ENCODE data around the gene ACAP3. TPM values are rescaled to one million over a fixed set of nuclear protein-coding genes. Genes with fewer than 3 reads are reported as not detected.

ACAP3 gene
- total RNA-seq, 1 donor from 2014 or later, result 93.9 TPM

GRCh38 chr1:1342061-1342562, 34.4 kb upstream of the ACAP3 start:
- H3K9me3 Mint-ChIP-seq, result no peaks in the 10 kb centered on the region
- H3K36me3 Mint-ChIP-seq, result peaks cover 10% of the 10 kb centered on the region
- DNase-seq (ENCODE audit: extremely low spot score, unreplicated experiment), result no peak
- peaks cover 6% of the 10 kb centered on the region for H3K4me1 Mint-ChIP-seq (ENCODE audit: unreplicated experiment)
- no peaks in the 10 kb centered on the region for H3K27me3 Mint-ChIP-seq
- TF ChIP-seq CTCF (conservative IDR thresholded peaks at IDR 0.05), result no peak
- no peak overlapping the region for H3K27ac Mint-ChIP-seq
- no peak overlapping the region for H3K4me3 Mint-ChIP-seq

GRCh38 chr1:1341549-1342021, 33.9 kb upstream of the ACAP3 start:
- DNase-seq (ENCODE audit: extremely low spot score, unreplicated experiment), result no peak
- H3K9me3 Mint-ChIP-seq, result no peaks in the 10 kb centered on the region
- no peak for TF ChIP-seq CTCF (conservative IDR thresholded peaks at IDR 0.05)
- no peak overlapping the region for H3K4me3 Mint-ChIP-seq
- H3K27me3 Mint-ChIP-seq, result no peaks in the 10 kb centered on the region
- H3K27ac Mint-ChIP-seq, result no peak overlapping the region
- peaks cover 10% of the 10 kb centered on the region for H3K36me3 Mint-ChIP-seq
- H3K4me1 Mint-ChIP-seq (ENCODE audit: unreplicated experiment), result peaks cover under 1% of the 10 kb centered on the region

GRCh38 chr1:1340791-1341548, 33.2 kb upstream of the ACAP3 start:
- TF ChIP-seq CTCF (conservative IDR thresholded peaks at IDR 0.05), result no peak
- H3K9me3 Mint-ChIP-seq, result no peaks in the 10 kb centered on the region
- H3K27ac Mint-ChIP-seq, result no peak overlapping the region
- H3K36me3 Mint-ChIP-seq, result peaks cover 10% of the 10 kb centered on the region
- no peaks in the 10 kb centered on the region for H3K4me1 Mint-ChIP-seq (ENCODE audit: unreplicated experiment)
- DNase-seq (ENCODE audit: extremely low spot score, unreplicated experiment), result no peak
- H3K27me3 Mint-ChIP-seq, result no peaks in the 10 kb centered on the region
- H3K4me3 Mint-ChIP-seq, result no peak overlapping the region

GRCh38 chr1:1340185-1340584, 32.5 kb upstream of the ACAP3 start:
- DNase-seq (ENCODE audit: extremely low spot score, unreplicated experiment), result no peak
- Mint-ChIP-seq H3K36me3 (peaks cover 10% of the 10 kb centered on the region), H3K9me3 (no peaks in the 10 kb centered on the region), H3K27me3 (no peaks in the 10 kb centered on the region), H3K4me1 (ENCODE audit: unreplicated experiment) (no peaks in the 10 kb centered on the region), H3K27ac (no peak overlapping the region), H3K4me3 (no peak overlapping the region)
- no peak for TF ChIP-seq CTCF (conservative IDR thresholded peaks at IDR 0.05)

- no peak for TF ChIP-seq CTCF (conservative IDR thresholded peaks at IDR 0.05)
- H3K36me3 Mint-ChIP-seq, result peaks cover 10% of the 10 kb centered on the region
- H3K27ac Mint-ChIP-seq, result no peak overlapping the region
- H3K9me3 Mint-ChIP-seq, result no peaks in the 10 kb centered on the region
- no peak overlapping the region for H3K4me3 Mint-ChIP-seq
- no peak for DNase-seq (ENCODE audit: extremely low spot score, unreplicated experiment)
- H3K27me3 Mint-ChIP-seq, result no peaks in the 10 kb centered on the region
- no peaks in the 10 kb centered on the region for H3K4me1 Mint-ChIP-seq (ENCODE audit: unreplicated experiment)
Observed at GRCh38 chr1:1338278-1338677, 30.5 kb upstream of the ACAP3 start.
